SK-N-SH (cell line): ENCODE measurements around the gene FAM163A. TPM values are rescaled to one million over a fixed set of nuclear protein-coding genes. Genes with fewer than 3 reads are reported as not detected.
A peak's percentile ranks its signal among the peaks of the same experiment; 100 is the strongest.

Experiments
- CTCF ChIA-PET: fragments of 300-600, 350-600 bp; formaldehyde crosslinking; extraction: SDS; loops from one replicate; lab custom pipeline; 2021; lab: Yijun Ruan, JAX
- POLR2A ChIA-PET: fragments of 350-600 bp; sonication (Branson Sonifier 250); formaldehyde crosslinking; extraction: SDS; loops from one replicate; lab custom pipeline; 2020; ENCODE audit warnings: antibody characterized with exemption, inconsistent platforms; lab: Yijun Ruan, JAX
- DNase-seq: peaks from one replicate; pipeline ENCODE4 v3.0.0; 2012
- H2AFZ ChIP-seq: fragments of 200-600 bp; sonication (generic); 2 replicates; pipeline ENCODE4 v1.8.1; 2016; ENCODE audit warnings: antibody characterized with exemption, mild to moderate bottlenecking, low read depth
- H3F3A ChIP-seq: fragments of 200-600 bp; sonication (generic); replicated peaks from 2 replicates; pipeline ENCODE3; 2016; ENCODE audit warnings: antibody characterized with exemption, mild to moderate bottlenecking; ENCODE audit not compliant: insufficient read depth
- H3K27ac ChIP-seq, 2 experiments: fragments of 200-500 bp in 1 of 2; fragments of 200-600 bp in 1 of 2; sonication (Bioruptor generic) in 1 of 2; sonication (generic), shearing (Covaris generic) in 1 of 2; 2 replicates each; pipeline versions ENCODE4 v1.5.1 to v1.6.1; 2014 to 2016; ENCODE audit warnings: low read depth in 2 of 2, inconsistent platforms in 1 of 2, low read length in 1 of 2, mild to moderate bottlenecking in 1 of 2, mixed read lengths in 1 of 2
- H3K27me3 ChIP-seq: fragments of 200-600 bp; sonication (generic), shearing (Covaris generic); 2 replicates; pipeline ENCODE4 v1.6.1; 2016; ENCODE audit warnings: mixed run types; ENCODE audit not compliant: insufficient read depth
- H3K36me3 ChIP-seq, 2 experiments: fragments of 200-500 bp in 1 of 2; fragments of 200-600 bp in 1 of 2; sonication (Bioruptor generic) in 1 of 2; sonication (generic) in 1 of 2; replicated peaks in 1 of 2; 2 replicates each; pipeline versions ENCODE3 to v1.5.1; 2014 to 2016; ENCODE audit warnings: low read length in 1 of 2, mild to moderate bottlenecking in 1 of 2; ENCODE audit not compliant: insufficient read depth in 2 of 2, control insufficient read depth in 1 of 2
- H3K4me1 ChIP-seq, 2 experiments: fragments of 200-500 bp in 1 of 2; fragments of 200-600 bp in 1 of 2; sonication (Bioruptor generic) in 1 of 2; sonication (generic), shearing (Covaris generic) in 1 of 2; 2 replicates each; pipeline versions ENCODE4 v1.5.1 to v1.6.1; 2014 to 2016; ENCODE audit warnings: low read depth in 1 of 2, low read length in 1 of 2, mixed run types in 1 of 2; ENCODE audit not compliant: insufficient read depth in 2 of 2, control insufficient read depth in 1 of 2
- H3K4me2 ChIP-seq: fragments of 200-600 bp; sonication (generic), shearing (Covaris generic); 2 replicates; pipeline ENCODE4 v1.6.1; 2017; ENCODE audit warnings: mixed run types
- H3K4me3 ChIP-seq, 2 experiments: fragments of 200-500 bp in 1 of 2; fragments of 200-600 bp in 1 of 2; sonication (Bioruptor generic) in 1 of 2; sonication (generic), shearing (Covaris generic) in 1 of 2; 2 replicates each; pipeline versions ENCODE4 v1.5.1 to v1.8.1; 2014 to 2016; ENCODE audit warnings: low read depth in 2 of 2, inconsistent platforms in 1 of 2, low read length in 1 of 2, mild to moderate bottlenecking in 1 of 2, mixed read lengths in 1 of 2, moderate library complexity in 1 of 2
- H3K79me2 ChIP-seq: fragments of 200-600 bp; sonication (generic); 2 replicates; pipeline ENCODE4 v1.8.1; 2017; ENCODE audit warnings: mild to moderate bottlenecking; ENCODE audit not compliant: insufficient read depth
- H3K9ac ChIP-seq: fragments of 200-600 bp; sonication (generic); 2 replicates; pipeline ENCODE4 v1.6.1; 2017; ENCODE audit warnings: mixed run types
- H3K9me2 ChIP-seq: fragments of 200-600 bp; sonication (generic); 2 replicates; pipeline ENCODE4 v1.6.1; 2017; ENCODE audit warnings: mixed run types
- H3K9me3 ChIP-seq: fragments of 200-600 bp; sonication (generic); 2 replicates; pipeline ENCODE4 v1.6.1; 2017; ENCODE audit warnings: mixed run types, mild to moderate bottlenecking, moderate library complexity
- H4K20me1 ChIP-seq: fragments of 200-600 bp; sonication (generic); 2 replicates; pipeline ENCODE4 v1.6.1; 2017; ENCODE audit warnings: mild to moderate bottlenecking, mixed run types; ENCODE audit not compliant: insufficient read depth
- CHD2 ChIP-seq: fragments of 150-350 bp; IDR thresholded peaks from 2 replicates; pipeline ENCODE4 v1.6.1; 2018; ENCODE audit warnings: low read length; ENCODE audit not compliant: partially characterized antibody
- ELF1 ChIP-seq: IDR thresholded peaks from 2 replicates; pipeline ENCODE4 v1.4.0; 2012
- EP300 ChIP-seq, 2 experiments: IDR thresholded peaks; 2 replicates each; pipeline versions ENCODE4 v1.4.0 to v1.6.1; 2012; ENCODE audit warnings: borderline replicate concordance in 1 of 2, low read depth in 1 of 2, low read length in 1 of 2
- EZH2phosphoT487 ChIP-seq: fragments of 200-600 bp; sonication (generic); IDR thresholded peaks from 2 replicates; pipeline ENCODE4 v1.6.1; 2017; ENCODE audit warnings: low read depth, mixed run types, mild to moderate bottlenecking, antibody characterized with exemption, moderate library complexity, borderline replicate concordance
- FOSL2 ChIP-seq: IDR thresholded peaks from 2 replicates; pipeline ENCODE4 v1.4.0; 2012; ENCODE audit warnings: low read depth, mild to moderate bottlenecking, moderate library complexity, borderline replicate concordance
- JUND ChIP-seq: IDR thresholded peaks from 2 replicates; pipeline ENCODE4 v1.4.0; 2012
- MEF2A ChIP-seq: IDR thresholded peaks from 2 replicates; pipeline ENCODE4 v1.4.0; 2012; ENCODE audit warnings: low read depth, borderline replicate concordance
- MXI1 ChIP-seq: IDR thresholded peaks from 2 replicates; pipeline ENCODE4 v1.6.1; 2012; ENCODE audit warnings: mild to moderate bottlenecking, low read depth, low read length, improper control_type of control experiment
- PBX3 ChIP-seq: IDR thresholded peaks from 2 replicates; pipeline ENCODE4; 2012
- RXRA ChIP-seq: IDR thresholded peaks from 2 replicates; pipeline ENCODE4 v1.4.0; 2012; ENCODE audit warnings: low read depth, mild to moderate bottlenecking, borderline replicate concordance
- TAF1 ChIP-seq: IDR thresholded peaks from 2 replicates; pipeline ENCODE4 v1.6.1; 2012; ENCODE audit warnings: low read depth, mild to moderate bottlenecking, low read length, moderate library complexity, borderline replicate concordance
- WGBS: methylation state at CpG from one replicate; pipeline ENCODE4 v1.1.6; 2017; ENCODE audit warnings: low lambda C conversion rate; 5-methylcytosine and 5-hydroxymethylcytosine counted together
- polyA plus RNA-seq, 3 experiments: library from polyadenylated mRNA; depleted of rRNA; stranded (reverse); fragments of >200 nt; gene quantifications; 2 replicates each; pipeline ENCODE4 v1.2.3, GENCODE V29; 2012

FAM163A gene
- polyA plus RNA-seq, 1 of the 3 experiments (the other 2 are of a cell fraction): 0.43 TPM

- peak overlapping the region in 1 of 2 experiments; percentile 99; a peak in 2 of 4 replicates for H3K27ac ChIP-seq
- H3K79me2 ChIP-seq: no peaks in the 10 kb centered on the region
- peaks cover 41% of the 10 kb centered on the region for H3K27me3 ChIP-seq
- H3K9ac ChIP-seq: no peak overlapping the region
- no peaks in the 10 kb centered on the region for H3F3A ChIP-seq
- no peaks in the 10 kb centered on the region for H3K9me3 ChIP-seq
- peak overlapping the region; percentile 44; the same call in 1 of the 2 replicates for H3K4me2 ChIP-seq
- POLR2A ChIA-PET: interaction anchor here (1.0 to 3.2 kb wide), 11 partner anchors 10 to 65 kb away, joined by 3 to 20 read pairs (median 8); no protein-coding TSS in a partner anchor
- 46% methylated on average over 25 of the region's 37 CpGs for WGBS
- H3K4me1 ChIP-seq: peaks cover 0 to 44% of the 10 kb centered on the region in 2 experiments; a peak in 2 of 4 replicates
- H3K4me3 ChIP-seq: peak overlapping the region in 1 of 2 experiments; percentile 54; a peak in 2 of 4 replicates
- CTCF ChIA-PET: interaction anchor here (0.6 to 2.3 kb wide), 10 partner anchors 17 to 71 kb away, joined by 3 to 16 read pairs (median 5); no protein-coding TSS in a partner anchor
- peak; percentile 65 for DNase-seq
- no peaks in the 10 kb centered on the region for H3K9me2 ChIP-seq
- no peak overlapping the region for H2AFZ ChIP-seq
- TF ChIP-seq FOSL2: no peak
- no peak for TF ChIP-seq PBX3
- TF ChIP-seq CHD2: peak; percentile 8
- no peak for TF ChIP-seq JUND
- TF ChIP-seq RXRA: no peak
- TF ChIP-seq ELF1: no peak
- no peak for TF ChIP-seq EZH2phosphoT487
- TF ChIP-seq MXI1: peak; percentile 74
- H4K20me1 ChIP-seq: no peaks in the 10 kb centered on the region
- no peaks in the 10 kb centered on the region for H3K36me3 ChIP-seq
Observed at GRCh38 chr1:179744401-179745130, 1.5 kb downstream of the FAM163A start.

GRCh38 chr1:179745131-179745611 lies 2.1 kb downstream of the FAM163A start:
- peak; percentile 58 for DNase-seq
- H3K4me3 ChIP-seq: peak overlapping the region in 1 of 2 experiments; percentile 54; a peak in 2 of 4 replicates
- H3K4me1 ChIP-seq: peaks cover 0 to 44% of the 10 kb centered on the region in 2 experiments; a peak in 2 of 4 replicates
- no peaks in the 10 kb centered on the region for H3F3A ChIP-seq
- peaks cover 41% of the 10 kb centered on the region for H3K27me3 ChIP-seq
- H3K9ac ChIP-seq: no peak overlapping the region
- CTCF ChIA-PET: interaction anchor here (0.6 to 2.3 kb wide), 13 partner anchors 13 to 70 kb away, joined by 3 to 16 read pairs (median 4); no protein-coding TSS in a partner anchor
- 27% methylated on average over 8 of the region's 8 CpGs for WGBS
- H4K20me1 ChIP-seq: no peaks in the 10 kb centered on the region
- H3K27ac ChIP-seq: peak overlapping the region in 1 of 2 experiments; percentile 99; a peak in 2 of 4 replicates
- no peaks in the 10 kb centered on the region for H3K9me2 ChIP-seq
- no peaks in the 10 kb centered on the region for H3K9me3 ChIP-seq
- no peak overlapping the region for H2AFZ ChIP-seq
- H3K36me3 ChIP-seq: no peaks in the 10 kb centered on the region
- no peak overlapping the region for H3K4me2 ChIP-seq
- POLR2A ChIA-PET: interaction anchor here (0.7 to 3.2 kb wide), 13 partner anchors 9 to 70 kb away, joined by 3 to 20 read pairs (median 5); no protein-coding TSS in a partner anchor
- TF ChIP-seq MEF2A: no peak
- TF ChIP-seq TAF1: no peak
- no peak for TF ChIP-seq EZH2phosphoT487
- TF ChIP-seq EP300 (IDR thresholded peaks at IDR 0.05; ENCODE audit: borderline replicate concordance in 1 of 2, low read depth in 1 of 2, low read length in 1 of 2): no peak
- H3K79me2 ChIP-seq: no peaks in the 10 kb centered on the region
